Measurements from ENCODE around the gene MRPL41.

DNA sequence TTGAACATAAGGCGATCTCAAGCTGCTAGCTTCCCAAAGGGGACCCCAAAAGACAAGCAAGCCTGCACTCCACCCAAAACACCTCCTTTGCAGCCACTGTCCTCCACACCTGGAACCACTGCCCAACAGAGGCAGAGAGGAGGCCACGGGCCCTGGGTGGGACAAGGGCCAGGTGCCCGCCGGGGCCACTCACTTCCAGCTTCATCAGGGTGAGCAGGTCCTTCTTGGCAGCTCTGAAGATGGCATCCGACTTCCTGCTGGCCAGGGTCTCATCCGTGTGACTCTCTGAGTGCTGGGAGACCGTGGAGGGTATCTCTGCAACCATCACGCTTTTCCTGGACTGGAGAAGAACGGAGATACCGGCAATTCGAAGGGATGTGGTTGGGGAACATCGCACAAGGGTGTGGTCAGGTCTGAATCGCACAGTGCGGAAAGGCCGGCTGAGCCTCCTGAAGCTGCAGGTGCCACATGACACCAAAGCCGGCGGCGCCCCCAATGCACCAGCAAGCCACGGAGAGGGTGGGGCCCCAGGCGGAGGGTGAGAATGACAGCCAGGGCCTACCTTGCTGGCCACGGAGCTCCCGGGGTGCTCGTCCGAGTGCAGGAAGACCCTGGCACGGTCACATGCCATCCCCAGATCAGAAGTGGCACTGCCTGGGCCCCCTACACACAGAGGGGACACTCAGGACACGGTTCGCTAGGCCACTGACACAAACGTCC lies 46.1 kb upstream of the MRPL41 start:
- TF ChIP-seq CTCF (IDR thresholded peaks at IDR 0.05; ENCODE audit: borderline replicate concordance, extremely low read depth, low read length, poor library complexity, severe bottlenecking) (no peak), EZH2 (IDR thresholded peaks at IDR 0.05; ENCODE audit: borderline replicate concordance, low read depth, low read length, severe bottlenecking) (no peak)
